ENCODE measurements around the gene KYNU. TPM values are rescaled to one million over a fixed set of nuclear protein-coding genes. Genes with fewer than 3 reads are reported as not detected.
"Not testable (repeated sequence)": the region's sequence is repeated elsewhere in the genome, so short reads cannot be mapped to it uniquely, and the experiment has no call there.

The KYNU gene
- total and polyA plus RNA-seq, 2 of the 13 experiments (the other 11 are each of a cell fraction or from before 2014, with no cell fraction given), result 21.9 to 68.6 TPM

DNA sequence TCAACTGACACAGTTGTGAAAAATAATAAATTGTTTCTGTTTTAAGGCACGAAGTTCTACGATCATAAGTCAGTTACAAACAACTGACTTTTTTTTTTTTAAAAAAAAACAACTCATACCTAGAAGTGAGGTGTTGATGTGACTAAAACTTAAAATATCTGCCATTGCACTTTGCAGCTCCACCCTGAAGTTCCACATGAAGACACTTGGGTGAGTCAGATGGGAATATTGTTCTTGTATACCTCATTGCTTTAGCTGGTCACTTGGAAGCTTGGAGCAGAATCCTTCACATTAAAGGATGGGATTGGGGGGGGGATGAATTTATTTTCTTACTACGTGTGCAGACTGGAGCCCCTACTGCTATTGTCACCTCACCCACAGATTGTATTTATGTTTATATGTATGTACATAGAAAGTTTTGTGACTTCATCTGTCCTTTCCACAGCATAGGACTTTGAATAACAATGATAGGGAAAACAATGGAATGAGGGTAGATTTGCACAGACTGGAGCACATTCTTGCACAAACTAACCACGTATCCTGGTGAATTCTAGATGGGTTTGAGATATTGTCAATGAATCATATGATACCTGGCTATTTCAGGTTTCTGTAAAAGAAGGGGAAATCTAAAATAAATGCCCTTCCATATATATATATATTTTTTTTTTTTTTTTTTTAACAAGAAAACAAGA is 193.9 kb downstream of the KYNU start:
- Histone ChIP-seq H4K20me1 (ENCODE audit: insufficient read depth, low read length) (no peaks in the 10 kb centered on the region), H2AFZ (ENCODE audit: low read length) (no peak overlapping the region), H3K9me3 (ENCODE audit: low read length) (peaks cover 10% of the 10 kb centered on the region; the same call in 1 of the 2 replicates), H3K9ac (ENCODE audit: insufficient read depth, low read depth, low read length) (no peak overlapping the region), H3K36me3 (replicated peaks in 1 of 2; ENCODE audit: control insufficient read depth in 1 of 2, insufficient read depth in 2 of 2, low read length in 2 of 2) (no peaks in the 10 kb centered on the region), H3K27ac (ENCODE audit: extremely low read length, insufficient read depth, low read length) (no peak overlapping the region), H3K27me3 (ENCODE audit: control insufficient read depth in 1 of 2, insufficient read depth in 2 of 2, low read length in 2 of 2) (no peaks in the 10 kb centered on the region), H3K4me2 (ENCODE audit: low read depth, low read length) (no peak overlapping the region), H3K4me1 (ENCODE audit: insufficient read depth, low read length) (no peaks in the 10 kb centered on the region), H3K4me3 (replicated peaks in 1 of 3; ENCODE audit: insufficient read depth in 1 of 3, low read depth in 2 of 3, low read length in 3 of 3) (no peak overlapping the region), H3K79me2 (ENCODE audit: insufficient read depth, low read length) (no peaks in the 10 kb centered on the region)
- WGBS (ENCODE audit: low lambda C conversion rate), result 1% methylated on average over 4 of the region's 4 CpGs
- CTCF ChIA-PET (ENCODE audit: low intra/inter-chr PET ratio, low total read pairs), result no interaction called here
- intact Hi-C loops (cut with micrococcal nuclease; ENCODE audit: unreplicated experiment) (no loop called here), in situ Hi-C loops (cut with HindIII; ENCODE audit: extremely low pct_ligation_motif_present, low pct_unique_long_range_greater_than_20kb) (no loop called here)
- TF ChIP-seq ZBTB49 (CRISPR knock-in tag; IDR thresholded peaks at IDR 0.05; ENCODE audit: borderline replicate concordance) (no peak), TCF7 (IDR thresholded peaks at IDR 0.05; ENCODE audit: low read depth) (no peak), DMTF1 (CRISPR knock-in tag; IDR thresholded peaks at IDR 0.05) (no peak), ZNF549 (CRISPR knock-in tag; IDR thresholded peaks at IDR 0.05) (no peak), ZBTB20 (CRISPR knock-in tag; IDR thresholded peaks at IDR 0.05; ENCODE audit: borderline replicate concordance, low read depth) (no peak), NFIC (IDR thresholded peaks at IDR 0.05; ENCODE audit: low read length) (no peak), FOXA1 (IDR thresholded peaks at IDR 0.05) (no peak), FOXA1 (CRISPR knock-in tag; IDR thresholded peaks at IDR 0.05) (no peak), SETDB1 (CRISPR knock-in tag; IDR thresholded peaks at IDR 0.05; ENCODE audit: borderline replicate concordance) (no peak)
- FAIRE-seq, result no peak
- no TSS peak for BruUV-seq (replicated peaks)
- no peak for ATAC-seq
- no peak for DNase-seq (ENCODE audit: low spot score)
- POLR2A ChIA-PET, result no interaction called here

- POLR2A ChIA-PET; H2AFZ ChIP-seq (ENCODE audit: low read length); H3K27me3 ChIP-seq (ENCODE audit: control insufficient read depth in 1 of 2, insufficient read depth in 2 of 2, low read length in 2 of 2); ATAC-seq; FAIRE-seq; CTCF ChIA-PET (ENCODE audit: low intra/inter-chr PET ratio, low total read pairs); H3K27ac ChIP-seq (ENCODE audit: extremely low read length, insufficient read depth, low read length); H4K20me1 ChIP-seq (ENCODE audit: insufficient read depth, low read length); H3K4me1 ChIP-seq (ENCODE audit: insufficient read depth, low read length); H3K36me3 ChIP-seq (replicated peaks in 1 of 2; ENCODE audit: control insufficient read depth in 1 of 2, insufficient read depth in 2 of 2, low read length in 2 of 2); DNase-seq (ENCODE audit: low spot score); BruUV-seq (replicated peaks); H3K4me2 ChIP-seq (ENCODE audit: low read depth, low read length); intact Hi-C loops (cut with micrococcal nuclease; ENCODE audit: unreplicated experiment); H3K79me2 ChIP-seq (ENCODE audit: insufficient read depth, low read length); H3K4me3 ChIP-seq (replicated peaks in 1 of 3; ENCODE audit: insufficient read depth in 1 of 3, low read depth in 2 of 3, low read length in 3 of 3); H3K9ac ChIP-seq (ENCODE audit: insufficient read depth, low read depth, low read length); in situ Hi-C loops (cut with HindIII; ENCODE audit: extremely low pct_ligation_motif_present, low pct_unique_long_range_greater_than_20kb): not testable (repeated sequence)
- 4% methylated on average over 2 of the region's 2 CpGs for WGBS (ENCODE audit: low lambda C conversion rate)
- H3K9me3 ChIP-seq (ENCODE audit: low read length), result peaks cover 11% of the 10 kb centered on the region; the same call in 1 of the 2 replicates
These were observed 197.4 kb downstream of the KYNU start for GRCh38 chr2:143074913-143075312.

Measured in HepG2 (cell line).